Measurements from ENCODE around the gene NEO1. TPM values are rescaled to one million over a fixed set of nuclear protein-coding genes. Genes with fewer than 3 reads are reported as not detected.

The NEO1 gene
- total RNA-seq, 2 donors from 2014 or later = 5.2 to 5.3 TPM

- ATAC-seq (no peak), DNase-seq (ENCODE audit: low spot score in 2 of 2) (no peak)
- Mint-ChIP-seq H3K27ac (no peak overlapping the region), H3K36me3 (no peaks in the 10 kb centered on the region), H3K9me3 (no peaks in the 10 kb centered on the region)
Observed at GRCh38 chr15:73110201-73110600, 57.9 kb downstream of the NEO1 start.

- ATAC-seq = no peak
- no peaks in the 10 kb centered on the region for H3K9me3 Mint-ChIP-seq
- no peak for DNase-seq (ENCODE audit: low spot score in 2 of 2)
- no peak overlapping the region for H3K27ac Mint-ChIP-seq
- H3K36me3 Mint-ChIP-seq = no peaks in the 10 kb centered on the region
Observed at GRCh38 chr15:73114064-73114463, 61.8 kb downstream of the NEO1 start.

DNA sequence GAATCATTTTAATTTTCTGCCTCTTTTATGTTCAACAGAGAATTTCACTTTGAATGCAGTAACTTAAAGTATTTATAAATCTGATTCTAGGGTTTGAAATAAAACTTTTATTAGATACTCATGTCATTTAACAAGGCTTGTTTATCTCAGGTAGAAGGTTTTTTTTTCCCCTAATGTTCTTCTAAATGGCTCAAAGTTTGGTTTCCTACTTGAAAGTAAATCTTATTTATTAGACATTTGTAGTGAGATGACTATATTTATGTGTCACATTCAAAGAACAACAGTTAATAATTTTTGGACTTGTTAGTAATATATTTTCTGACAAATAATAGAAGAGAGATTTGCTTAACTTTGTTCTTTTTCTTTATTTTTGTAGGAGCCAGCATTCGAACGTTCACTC lies 63.9 kb downstream of the NEO1 start:
- Mint-ChIP-seq H3K36me3 (no peaks in the 10 kb centered on the region), H3K9me3 (no peaks in the 10 kb centered on the region), H3K27ac (no peak overlapping the region)
- ATAC-seq (no peak), DNase-seq (ENCODE audit: low spot score in 2 of 2) (no peak)

- DNase-seq (ENCODE audit: low spot score in 2 of 2) (no peak), ATAC-seq (no peak)
- no peaks in the 10 kb centered on the region for H3K9me3 Mint-ChIP-seq
- no peaks in the 10 kb centered on the region for H3K36me3 Mint-ChIP-seq
- H3K27ac Mint-ChIP-seq = no peak overlapping the region
Observed at GRCh38 chr15:73118055-73118454, 65.8 kb downstream of the NEO1 start.

DNA sequence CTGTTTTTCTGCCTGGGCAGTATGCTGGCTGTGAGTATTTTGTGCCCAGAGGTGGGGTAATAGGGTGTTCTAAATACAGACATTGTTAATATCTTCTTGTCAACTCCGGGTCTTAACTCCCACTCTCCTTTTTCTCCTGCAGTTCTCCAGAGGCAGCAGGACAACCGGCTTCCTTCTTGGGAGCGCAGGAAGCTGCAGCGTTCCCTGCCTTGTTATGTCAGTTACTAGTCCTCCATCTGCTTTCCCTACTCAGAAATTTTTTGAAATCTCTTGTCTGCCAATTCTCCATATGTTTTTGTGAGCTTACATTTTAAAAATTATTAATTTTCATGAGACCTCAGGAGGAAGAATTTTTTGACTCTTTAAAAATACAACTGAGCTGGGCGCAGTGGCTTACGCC lies 67.2 kb downstream of the NEO1 start:
- Mint-ChIP-seq H3K27ac (no peak overlapping the region), H3K36me3 (no peaks in the 10 kb centered on the region), H3K9me3 (no peaks in the 10 kb centered on the region)
- ATAC-seq = no peak
- DNase-seq (ENCODE audit: low spot score in 2 of 2) = no peak

- no peak for DNase-seq (ENCODE audit: low spot score in 2 of 2)
- H3K36me3 Mint-ChIP-seq = no peaks in the 10 kb centered on the region
Observed at GRCh38 chr15:73120269-73120668, 68.0 kb downstream of the NEO1 start.

DNA sequence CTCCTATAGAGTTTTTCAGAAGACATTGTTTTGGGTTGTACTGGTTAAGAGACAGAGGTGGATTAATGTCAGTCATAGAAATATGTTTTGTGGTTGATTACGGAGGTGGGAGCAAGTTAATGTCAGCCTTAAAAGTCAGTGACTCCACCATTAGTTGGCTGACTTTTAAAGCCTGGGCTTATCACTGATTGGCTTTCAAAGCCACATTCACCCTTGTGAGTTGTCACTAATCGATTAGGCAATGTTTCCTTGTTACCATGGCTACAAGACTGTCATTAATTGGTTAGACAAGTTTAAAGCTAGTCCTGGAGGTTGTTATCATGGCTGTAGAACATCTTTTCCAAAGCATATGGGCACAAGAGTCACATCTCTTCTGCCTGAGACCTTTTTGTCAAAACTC lies 73.0 kb downstream of the NEO1 start:
- Mint-ChIP-seq H3K9me3 (no peaks in the 10 kb centered on the region), H3K36me3 (no peaks in the 10 kb centered on the region), H3K27ac (no peak overlapping the region)
- no peak for ATAC-seq
- no peak for DNase-seq (ENCODE audit: low spot score in 2 of 2)

More at GRCh38 chr15:73120269-73120668, 68.0 kb downstream of the NEO1 start:
- Mint-ChIP-seq H3K9me3 (no peaks in the 10 kb centered on the region), H3K27ac (no peak overlapping the region)
- no peak for ATAC-seq

DNA sequence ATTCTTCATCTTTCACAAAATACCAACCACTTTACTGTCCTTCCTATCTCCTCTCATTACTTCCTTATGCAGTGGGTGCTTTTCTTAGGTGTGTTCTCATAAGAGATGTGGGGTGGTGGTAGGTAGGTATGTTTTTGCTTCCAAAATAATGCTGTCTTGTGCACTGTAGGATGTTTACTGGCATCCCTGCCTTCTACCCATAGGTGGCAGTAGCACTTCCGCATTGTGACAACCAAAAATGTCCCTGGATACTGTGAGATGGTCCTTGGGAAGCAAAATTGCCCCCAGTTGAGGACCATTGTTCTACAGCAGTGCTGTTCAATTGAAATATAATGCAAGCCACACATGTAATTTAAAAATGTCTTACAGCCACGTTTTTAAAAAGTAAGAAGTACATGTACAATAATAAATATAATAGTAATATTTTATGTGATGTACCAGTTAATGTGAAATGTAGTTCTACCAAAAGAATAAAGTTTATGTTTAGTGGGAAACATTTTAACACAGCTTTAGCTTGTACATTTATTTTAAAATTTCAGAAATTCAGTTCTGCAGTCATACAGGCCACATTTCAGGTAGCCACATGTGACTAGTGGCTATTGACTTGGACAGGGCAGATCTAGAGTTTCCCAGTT lies 75.2 kb downstream of the NEO1 start:
- Mint-ChIP-seq H3K9me3 (no peaks in the 10 kb centered on the region), H3K36me3 (no peaks in the 10 kb centered on the region), H3K27ac (no peak overlapping the region)
- DNase-seq (ENCODE audit: low spot score in 2 of 2) = peak in 1 of 2 donors; percentile 19
- ATAC-seq = peak; percentile 38 to 62

DNA sequence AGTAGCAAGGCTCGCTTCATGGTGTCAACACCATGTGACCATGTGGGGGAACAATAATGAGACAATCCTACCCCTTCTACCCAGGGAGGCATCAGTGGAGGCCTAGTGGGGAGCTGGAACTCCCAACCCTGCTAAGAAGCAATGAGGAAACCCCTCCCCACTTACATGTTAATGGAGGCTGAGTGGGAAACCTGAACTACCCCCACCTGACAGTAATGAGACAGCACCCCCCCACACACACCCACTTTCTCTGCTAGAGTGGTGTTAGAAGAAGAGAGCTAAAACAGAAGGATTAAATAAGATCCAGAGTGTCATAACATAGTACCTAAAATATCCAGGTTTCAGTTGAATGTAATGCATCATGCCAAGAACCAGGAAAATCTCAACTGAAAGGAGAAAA lies 78.6 kb downstream of the NEO1 start:
- no peak overlapping the region for H3K27ac Mint-ChIP-seq
- H3K9me3 Mint-ChIP-seq = no peaks in the 10 kb centered on the region
- DNase-seq (ENCODE audit: low spot score in 2 of 2) (no peak), ATAC-seq (no peak)
- H3K36me3 Mint-ChIP-seq = no peaks in the 10 kb centered on the region

DNA sequence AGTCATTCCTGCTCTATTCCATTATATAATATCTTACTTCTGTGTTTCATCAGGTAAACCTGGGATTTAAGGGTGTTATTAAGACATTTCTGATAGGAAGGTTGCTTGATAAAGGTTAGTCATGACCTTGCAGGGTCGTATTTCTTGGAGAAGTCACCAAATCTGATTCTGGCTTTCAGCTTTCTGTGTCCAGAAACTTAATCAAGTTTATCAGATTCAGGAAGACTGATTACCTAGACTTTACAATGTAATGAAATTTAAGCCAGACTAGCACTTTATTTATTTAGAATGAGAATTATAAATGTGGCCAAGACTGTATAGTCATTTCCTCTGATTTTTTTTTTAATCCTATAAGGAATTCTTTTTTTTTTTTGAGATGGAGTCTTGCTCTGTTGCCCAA lies 81.9 kb downstream of the NEO1 start:
- DNase-seq (ENCODE audit: low spot score in 2 of 2) (no peak), ATAC-seq (no peak)
- Mint-ChIP-seq H3K36me3 (no peaks in the 10 kb centered on the region), H3K9me3 (no peaks in the 10 kb centered on the region), H3K27ac (no peak overlapping the region)

- DNase-seq (ENCODE audit: low spot score in 2 of 2) (no peak), ATAC-seq (no peak)
- Mint-ChIP-seq H3K27ac (no peak overlapping the region), H3K36me3 (peaks cover 0 to 7% of the 10 kb centered on the region in 2 donors), H3K9me3 (peaks cover under 1 to 4% of the 10 kb centered on the region in 2 donors)
Observed at GRCh38 chr15:73139041-73139743, 86.9 kb downstream of the NEO1 start.

- peaks cover 4% of the 10 kb centered on the region in 2 donors for H3K9me3 Mint-ChIP-seq
- H3K36me3 Mint-ChIP-seq = peaks cover 0 to 7% of the 10 kb centered on the region in 2 donors
- DNase-seq (ENCODE audit: low spot score in 2 of 2) (no peak), ATAC-seq (no peak)
- no peak overlapping the region for H3K27ac Mint-ChIP-seq
Observed at GRCh38 chr15:73139744-73140553, 87.7 kb downstream of the NEO1 start.

DNA sequence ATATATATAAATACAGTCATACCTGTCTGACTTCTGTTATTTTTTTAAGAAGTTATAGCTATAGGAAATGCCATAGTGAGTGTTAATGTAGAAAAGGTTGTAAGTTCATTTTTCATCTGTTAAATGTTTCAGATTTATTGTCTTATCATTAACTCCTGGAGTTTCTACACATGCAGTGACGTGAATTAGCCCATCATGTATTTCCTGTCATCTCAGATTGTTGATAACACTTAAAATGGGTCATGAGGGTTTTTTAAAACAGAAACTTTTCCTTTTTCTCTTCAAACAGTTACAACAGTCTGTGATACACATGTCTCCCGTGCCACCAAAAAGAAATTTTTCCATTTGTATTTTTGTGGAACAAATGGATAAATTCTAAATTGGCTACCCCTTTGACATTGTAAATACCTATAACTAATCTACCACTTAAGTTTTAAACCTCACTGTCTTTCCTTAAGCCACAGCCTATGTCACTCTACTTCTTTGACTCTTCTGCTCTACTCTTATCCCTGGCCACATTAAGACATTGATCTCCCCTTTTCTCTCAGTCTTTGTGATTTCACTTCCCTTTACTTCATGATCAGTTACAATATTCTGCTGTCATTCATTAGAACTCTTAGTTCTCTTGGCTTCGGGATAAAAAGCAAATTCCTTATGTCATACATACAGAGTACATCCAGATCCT lies 89.1 kb downstream of the NEO1 start:
- Mint-ChIP-seq H3K27ac (peak overlapping the region in 1 of 2 donors; percentile 72), H3K36me3 (peaks cover 0 to 7% of the 10 kb centered on the region in 2 donors), H3K9me3 (peaks cover 4 to 7% of the 10 kb centered on the region in 2 donors)
- DNase-seq (ENCODE audit: low spot score in 2 of 2) (no peak), ATAC-seq (no peak)

DNA sequence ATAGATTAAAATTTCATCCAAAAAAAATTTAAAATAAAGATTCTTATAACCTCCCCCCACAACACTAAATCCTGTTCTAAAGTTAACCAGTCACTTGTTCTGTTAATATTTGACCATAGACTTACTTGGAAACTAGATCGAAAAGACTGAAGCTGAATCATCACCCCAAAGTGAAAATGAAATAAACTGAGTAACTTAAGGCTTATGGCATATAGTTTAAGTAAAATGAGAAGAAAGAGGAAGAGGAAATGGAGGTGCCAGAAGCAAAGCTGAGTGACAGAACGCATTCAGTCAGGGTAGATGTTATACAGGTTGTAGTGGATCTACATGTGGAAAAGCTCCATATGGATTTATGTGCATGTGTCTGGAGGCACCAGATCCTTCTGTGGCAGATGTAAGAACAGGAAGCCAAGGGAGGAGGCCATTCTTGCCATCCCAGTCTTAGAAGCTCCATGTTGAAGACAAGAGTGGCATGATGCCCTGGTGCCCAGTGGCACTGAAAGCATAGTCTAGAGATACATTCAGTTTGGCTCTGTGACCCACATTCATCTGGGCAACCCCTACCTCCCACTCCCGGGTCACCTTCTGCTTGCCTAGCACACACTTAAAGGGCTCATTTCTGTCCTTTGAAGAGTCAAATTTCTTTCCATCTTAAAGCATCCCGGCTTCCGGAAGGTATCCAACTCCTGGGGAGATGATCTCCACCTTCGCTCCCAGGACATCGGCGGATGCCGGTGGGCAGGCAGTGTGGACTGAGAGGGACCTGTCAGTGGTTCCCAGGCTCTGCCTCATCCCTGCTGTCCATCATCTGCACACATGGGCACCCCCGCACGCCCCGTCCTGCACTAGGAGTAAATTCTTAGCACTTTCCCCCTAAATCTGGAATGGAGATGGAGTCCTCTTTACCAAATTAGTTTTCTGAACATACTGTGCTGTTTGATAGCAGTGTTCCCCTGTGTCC lies 90.8 kb downstream of the NEO1 start:
- peak; percentile 54 to 75 for ATAC-seq
- DNase-seq (ENCODE audit: low spot score in 2 of 2) = peak in 1 of 2 donors; percentile 14

DNA sequence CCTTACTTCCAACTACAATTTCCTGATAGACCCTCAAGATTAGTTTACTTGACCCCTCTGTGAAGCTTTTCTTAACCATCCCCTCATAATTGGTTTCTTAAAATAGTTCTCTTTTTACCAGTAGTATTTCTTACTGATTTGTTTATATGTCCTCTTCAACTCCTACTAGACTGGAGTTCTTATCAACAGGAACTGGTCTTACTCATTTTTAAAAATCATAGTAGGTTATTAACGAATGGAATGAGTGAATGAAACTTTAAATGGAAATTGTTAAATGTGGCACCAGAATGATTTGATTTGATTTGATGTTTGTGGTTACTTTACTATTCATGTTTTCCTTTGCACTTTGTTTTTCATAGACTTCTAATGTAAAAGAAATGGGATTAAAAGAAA lies 91.5 kb downstream of the NEO1 start:
- ATAC-seq = peak in 1 of 2 donors; percentile 65

More for the DNA sequence above, 90.8 kb downstream of the NEO1 start:
- Mint-ChIP-seq H3K36me3 (peaks cover 0 to 7% of the 10 kb centered on the region in 2 donors), H3K9me3 (peaks cover 4 to 7% of the 10 kb centered on the region in 2 donors), H3K27ac (peak overlapping the region; percentile 72 to 93)

DNA sequence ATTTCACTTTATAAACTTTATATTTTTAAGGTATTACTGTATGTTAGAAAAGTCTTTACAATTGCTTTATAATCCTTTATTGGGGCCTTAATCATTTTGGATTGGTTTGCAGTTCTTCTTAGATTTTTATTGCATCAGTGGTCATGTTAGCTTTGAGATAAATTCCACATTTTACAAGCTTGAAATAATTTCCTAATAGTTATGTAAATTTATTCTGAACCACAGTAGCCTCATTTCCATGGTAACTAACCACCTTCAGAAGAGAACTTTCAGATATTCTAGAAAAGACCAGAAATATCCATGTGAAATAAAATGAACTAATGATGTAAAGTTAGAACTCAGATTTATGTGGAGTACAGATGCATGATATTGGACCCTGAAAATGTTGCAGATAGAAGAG lies 94.2 kb downstream of the NEO1 start:
- DNase-seq (ENCODE audit: low spot score in 2 of 2) = no peak
- no peak overlapping the region for H3K27ac Mint-ChIP-seq
- no peak for ATAC-seq
- H3K9me3 Mint-ChIP-seq = peaks cover 12 to 16% of the 10 kb centered on the region in 2 donors
- peaks cover 7 to 16% of the 10 kb centered on the region in 2 donors for H3K36me3 Mint-ChIP-seq

More for the DNA sequence above, 91.5 kb downstream of the NEO1 start:
- no peak for DNase-seq (ENCODE audit: low spot score in 2 of 2)
- Mint-ChIP-seq H3K9me3 (peaks cover 4 to 7% of the 10 kb centered on the region in 2 donors), H3K36me3 (peaks cover 0 to 7% of the 10 kb centered on the region in 2 donors), H3K27ac (peak overlapping the region; percentile 72 to 93)

Data from activated naive CD4-positive, alpha-beta T cell treated with anti-CD3 and anti-CD28 coated beads, Interleukin-2, amount 50 U/mL, for 72 hours (primary cell).